Measurements from ENCODE around the gene GPR18. TPM values are rescaled to one million over a fixed set of nuclear protein-coding genes. Genes with fewer than 3 reads are reported as not detected.
A peak's percentile ranks its signal among the peaks of the same experiment; 100 is the strongest.
"Not testable (repeated sequence)": the region's sequence is repeated elsewhere in the genome, so short reads cannot be mapped to it uniquely, and the experiment has no call there.

GPR18 gene
- total RNA-seq, 1 donor = 0.54 TPM

DNA sequence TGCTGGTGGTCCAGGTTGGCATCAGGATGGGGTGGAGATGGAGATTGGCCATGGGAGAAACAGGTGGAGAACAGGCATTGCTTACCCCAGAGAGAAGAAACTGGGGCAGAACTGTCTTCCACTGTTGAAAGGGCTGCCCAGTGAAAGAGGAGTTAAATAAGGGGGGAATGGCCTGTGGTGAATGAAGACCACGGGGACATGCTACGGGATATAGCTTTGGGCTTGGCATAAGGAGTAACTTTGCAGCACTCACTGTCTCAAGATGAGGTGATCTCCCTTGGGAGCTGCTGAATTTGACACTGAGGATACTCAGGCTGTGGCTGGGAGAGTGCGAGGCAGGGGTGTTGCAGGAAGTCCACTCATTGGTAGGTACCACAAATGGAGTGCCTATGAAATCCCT is 10.6 kb upstream of the GPR18 start:
- DNase-seq (ENCODE audit: low read depth in 2 of 3, low spot score in 2 of 3) = no peak

DNA sequence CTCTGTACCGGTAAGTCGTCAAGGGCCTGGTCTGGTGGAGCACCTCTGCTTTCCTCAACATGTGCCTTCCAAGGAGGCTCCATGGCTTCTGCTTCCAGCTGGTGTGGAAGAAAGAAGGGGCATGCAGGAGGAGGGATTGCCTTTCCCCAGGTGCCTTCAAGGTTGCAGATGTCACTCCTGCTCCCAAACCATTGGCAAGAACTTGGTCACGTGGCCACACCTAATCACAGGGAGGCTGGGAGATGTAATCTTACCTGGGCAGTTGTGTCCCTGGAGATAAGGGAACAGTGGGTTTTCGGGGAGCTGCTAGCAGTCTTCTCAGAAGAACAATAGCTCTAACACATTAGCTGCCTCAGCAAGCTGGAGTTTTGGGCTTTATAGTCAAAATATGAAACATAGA is 9.7 kb upstream of the GPR18 start:
- no peak for DNase-seq (ENCODE audit: low read depth in 2 of 3, low spot score in 2 of 3)

DNA sequence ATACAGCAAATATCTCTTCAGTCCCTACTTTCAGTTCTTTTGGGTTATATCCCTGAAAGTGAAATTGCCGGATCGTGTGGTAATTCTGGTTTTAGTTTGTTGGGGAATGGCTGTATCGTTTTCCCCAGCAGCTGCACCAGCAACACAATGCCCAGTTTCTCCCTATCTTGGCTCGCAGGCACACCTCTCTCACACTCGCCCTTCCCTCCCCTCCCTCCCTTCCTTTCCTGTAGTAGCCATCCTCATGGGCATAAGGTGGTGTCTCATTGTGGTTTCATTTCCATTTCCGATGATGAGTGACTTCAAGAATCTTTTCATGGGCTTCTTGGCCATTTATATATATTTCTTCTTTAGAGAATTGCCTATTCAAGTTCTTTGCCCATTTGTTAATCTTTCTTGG is 8.6 kb upstream of the GPR18 start:
- DNase-seq (ENCODE audit: low read depth in 2 of 3, low spot score in 2 of 3) = no peak

DNA sequence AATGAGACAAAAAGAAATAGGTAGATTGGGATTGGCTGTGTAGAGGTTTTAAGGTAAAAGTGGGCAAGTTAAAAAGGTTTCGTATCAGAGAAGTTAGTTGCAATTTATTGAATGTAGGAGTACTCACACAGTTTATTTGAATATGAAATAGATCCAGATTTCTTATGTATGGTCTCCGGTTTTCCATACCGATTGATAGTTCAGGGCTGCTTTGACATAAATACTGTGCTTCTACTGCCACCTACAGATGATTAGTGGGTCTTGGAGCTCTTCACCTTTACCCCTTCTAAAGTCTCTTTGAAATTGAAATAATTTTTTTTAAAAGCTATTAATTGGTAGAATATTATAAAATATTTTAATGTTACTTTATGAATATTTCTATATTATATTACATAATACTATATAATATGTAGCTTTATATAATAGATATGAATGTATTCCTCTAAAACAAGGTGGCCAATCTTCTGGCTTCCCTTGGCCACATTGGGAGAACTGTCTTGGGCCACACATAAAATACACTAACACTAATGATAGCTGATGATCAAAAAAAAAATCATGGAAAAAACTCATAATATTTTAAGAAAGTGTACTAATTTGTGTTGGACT is 7.7 kb upstream of the GPR18 start:
- DNase-seq (ENCODE audit: low read depth in 2 of 3, low spot score in 2 of 3) = peak in 1 of 3 donors; percentile 76

GRCh38 chr13:99265162-99265800 is 7.1 kb upstream of the GPR18 start:
- DNase-seq (ENCODE audit: low read depth in 2 of 3, low spot score in 2 of 3) = no peak

DNA sequence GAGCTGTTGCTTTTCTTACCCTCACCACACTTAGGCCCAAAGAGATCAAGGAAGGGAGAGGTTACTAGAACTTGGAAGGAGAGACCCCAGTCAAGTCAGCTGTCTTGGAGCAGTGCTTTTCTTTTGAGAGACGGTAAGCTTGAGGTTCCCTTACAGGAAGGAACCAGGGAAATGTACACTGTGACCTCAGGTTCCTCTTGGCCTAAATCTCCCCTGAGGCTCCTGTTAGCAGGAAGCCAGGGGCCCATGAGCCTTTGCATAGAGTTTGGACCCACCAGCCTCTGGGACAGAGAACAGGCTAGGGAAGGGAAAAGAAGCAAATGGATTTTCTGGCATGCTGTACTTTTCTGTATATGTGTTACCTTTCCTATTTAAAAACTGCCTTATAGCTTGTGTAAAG is 5.9 kb upstream of the GPR18 start:
- peak in 1 of 3 donors; percentile 52 for DNase-seq (ENCODE audit: low read depth in 2 of 3, low spot score in 2 of 3)

DNA sequence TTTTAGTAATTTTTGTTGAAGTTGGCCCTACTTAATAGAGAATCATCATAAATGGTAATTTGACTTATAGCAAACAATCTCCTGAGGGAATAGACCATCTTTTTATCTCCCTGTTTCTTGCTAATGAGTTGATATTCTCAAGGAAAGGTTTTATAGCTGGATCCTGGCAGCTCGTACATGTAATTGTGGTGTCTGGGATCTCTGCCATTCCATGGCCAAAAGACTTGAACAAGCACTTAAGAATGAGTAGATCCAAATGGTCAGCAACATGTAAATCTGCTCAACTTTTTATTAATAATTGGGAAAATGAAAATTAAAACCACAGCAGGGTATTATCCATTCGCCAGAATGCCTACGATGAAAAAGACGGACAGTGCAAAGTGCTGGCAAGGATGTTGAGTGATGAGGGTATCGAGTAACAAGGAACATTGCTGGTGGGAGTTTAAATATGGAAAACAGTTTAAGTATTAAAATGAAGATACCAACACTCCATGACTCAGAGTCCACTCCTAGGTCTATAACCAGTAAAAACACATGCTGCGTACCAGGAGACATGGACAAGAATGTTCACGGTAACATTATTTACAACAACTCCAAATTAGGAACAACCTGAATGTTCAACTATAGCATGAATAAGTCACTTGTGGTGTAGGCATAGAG is 5.1 kb upstream of the GPR18 start:
- no peak for DNase-seq (ENCODE audit: low read depth in 2 of 3, low spot score in 2 of 3)

- no peak for DNase-seq (ENCODE audit: low read depth in 2 of 3, low spot score in 2 of 3)
Observed at GRCh38 chr13:99261059-99261458, 2.9 kb upstream of the GPR18 start.

DNA sequence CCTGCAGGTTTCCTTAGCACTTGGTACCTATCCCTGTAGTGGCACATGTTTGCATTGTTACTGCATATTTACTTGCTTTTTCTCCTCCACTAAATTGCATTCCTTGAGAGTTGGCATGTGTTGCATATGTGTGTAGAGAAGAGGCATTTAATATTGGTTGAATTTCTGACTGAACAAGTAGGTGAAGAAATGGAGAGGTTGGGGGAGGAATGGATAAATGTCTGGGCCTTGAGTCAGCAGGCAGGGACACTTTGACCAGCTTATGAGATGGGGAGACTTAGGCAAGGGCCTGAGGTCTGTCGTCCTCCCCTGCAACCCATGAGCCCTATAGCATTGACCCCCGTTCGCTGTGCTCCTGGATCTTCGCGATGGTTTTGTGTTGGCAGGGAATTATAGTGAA is 2.0 kb upstream of the GPR18 start:
- no peak for DNase-seq (ENCODE audit: low read depth in 2 of 3, low spot score in 2 of 3)

DNA sequence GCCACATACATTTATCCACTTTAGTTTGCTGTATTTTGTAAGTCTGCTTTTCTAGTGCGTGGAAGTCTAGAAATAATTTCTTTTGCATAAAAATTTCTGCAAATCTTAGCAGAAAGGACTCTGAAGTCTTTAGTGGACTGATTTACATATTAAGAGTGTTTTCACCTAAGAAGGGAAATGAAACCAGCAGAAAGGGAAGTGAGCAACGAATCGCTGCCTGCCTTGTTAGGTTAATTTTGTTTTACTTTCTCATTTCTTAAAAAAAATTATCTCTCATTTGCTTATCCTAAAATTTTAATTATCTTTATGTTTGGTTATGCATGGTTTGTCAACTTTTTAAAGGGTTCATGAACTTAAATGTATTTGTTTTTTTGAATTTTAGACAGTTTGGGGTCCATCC is 767 bp upstream of the GPR18 start:
- DNase-seq (ENCODE audit: low read depth in 2 of 3, low spot score in 2 of 3) = peak in 2 of 3 donors; percentile 44 to 69

DNA sequence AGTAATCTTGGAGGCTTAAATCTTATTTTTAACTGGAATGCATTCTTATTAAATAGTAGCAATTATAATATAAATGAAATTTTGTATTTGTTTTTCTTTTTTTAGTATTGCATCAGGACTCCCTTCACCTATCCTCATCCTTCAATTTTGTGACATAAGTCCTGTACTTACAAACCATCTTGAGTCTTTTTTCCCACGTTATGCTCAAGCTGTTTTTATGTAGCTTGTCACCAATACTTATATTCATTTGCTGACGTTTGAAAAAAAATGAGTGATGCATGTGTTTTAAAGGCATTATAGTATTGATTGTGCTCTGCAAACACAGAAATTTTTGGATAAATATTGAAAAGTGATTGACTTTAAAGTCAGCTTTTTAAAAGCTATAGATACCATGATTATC is 888 bp downstream of the GPR18 start:
- no peak for DNase-seq (ENCODE audit: low read depth in 2 of 3, low spot score in 2 of 3)

GRCh38 chr13:99256709-99257108 is 1.5 kb downstream of the GPR18 start:
- no peak for DNase-seq (ENCODE audit: low read depth in 2 of 3, low spot score in 2 of 3)

DNA sequence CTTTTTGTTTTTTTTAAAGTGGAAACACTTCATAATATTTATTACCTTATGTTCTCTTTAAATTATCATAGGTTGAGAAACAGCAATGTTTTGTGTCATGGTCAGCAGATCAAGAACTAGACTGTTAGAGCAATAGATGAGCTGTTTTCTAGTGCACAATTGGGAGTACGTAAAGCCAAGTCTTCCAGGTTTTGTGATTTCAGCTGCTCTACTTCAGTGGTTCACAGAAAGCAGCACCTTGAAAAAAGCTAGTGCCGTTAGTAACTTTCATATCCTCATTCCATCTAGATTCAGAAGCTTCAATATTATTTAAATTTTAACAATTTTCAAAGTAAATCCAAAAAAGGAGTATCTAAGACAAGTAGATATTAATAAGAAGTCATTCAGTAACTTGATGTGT is 1.9 kb downstream of the GPR18 start:
- DNase-seq (ENCODE audit: low read depth in 2 of 3, low spot score in 2 of 3) = no peak

DNA sequence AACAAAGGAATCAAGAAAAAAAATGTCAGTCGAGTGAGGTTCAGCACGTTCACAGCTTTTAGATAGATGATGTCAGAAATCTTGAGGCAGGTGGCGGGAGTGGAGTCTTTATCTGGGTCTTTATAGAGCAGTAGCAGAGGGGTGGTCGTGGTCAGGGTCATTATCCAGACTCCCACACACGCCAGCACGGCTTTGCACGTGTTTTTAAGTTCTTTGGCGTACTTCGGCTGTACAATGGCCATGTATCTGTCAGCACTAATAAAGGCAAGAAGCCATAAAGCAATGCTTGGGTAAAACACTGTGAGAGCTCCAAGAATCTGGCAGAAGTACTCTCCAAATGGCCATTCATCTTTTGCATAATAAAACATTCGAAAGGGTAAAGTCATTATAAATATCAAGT is 2.9 kb downstream of the GPR18 start:
- no peak for DNase-seq (ENCODE audit: low read depth in 2 of 3, low spot score in 2 of 3)

- DNase-seq (ENCODE audit: low read depth in 2 of 3, low spot score in 2 of 3) = no peak
Observed at GRCh38 chr13:99254830-99255229, 3.3 kb downstream of the GPR18 start.

GRCh38 chr13:99251921-99252320 is 6.3 kb downstream of the GPR18 start:
- DNase-seq (ENCODE audit: low read depth in 2 of 3, low spot score in 2 of 3) = no peak

DNA sequence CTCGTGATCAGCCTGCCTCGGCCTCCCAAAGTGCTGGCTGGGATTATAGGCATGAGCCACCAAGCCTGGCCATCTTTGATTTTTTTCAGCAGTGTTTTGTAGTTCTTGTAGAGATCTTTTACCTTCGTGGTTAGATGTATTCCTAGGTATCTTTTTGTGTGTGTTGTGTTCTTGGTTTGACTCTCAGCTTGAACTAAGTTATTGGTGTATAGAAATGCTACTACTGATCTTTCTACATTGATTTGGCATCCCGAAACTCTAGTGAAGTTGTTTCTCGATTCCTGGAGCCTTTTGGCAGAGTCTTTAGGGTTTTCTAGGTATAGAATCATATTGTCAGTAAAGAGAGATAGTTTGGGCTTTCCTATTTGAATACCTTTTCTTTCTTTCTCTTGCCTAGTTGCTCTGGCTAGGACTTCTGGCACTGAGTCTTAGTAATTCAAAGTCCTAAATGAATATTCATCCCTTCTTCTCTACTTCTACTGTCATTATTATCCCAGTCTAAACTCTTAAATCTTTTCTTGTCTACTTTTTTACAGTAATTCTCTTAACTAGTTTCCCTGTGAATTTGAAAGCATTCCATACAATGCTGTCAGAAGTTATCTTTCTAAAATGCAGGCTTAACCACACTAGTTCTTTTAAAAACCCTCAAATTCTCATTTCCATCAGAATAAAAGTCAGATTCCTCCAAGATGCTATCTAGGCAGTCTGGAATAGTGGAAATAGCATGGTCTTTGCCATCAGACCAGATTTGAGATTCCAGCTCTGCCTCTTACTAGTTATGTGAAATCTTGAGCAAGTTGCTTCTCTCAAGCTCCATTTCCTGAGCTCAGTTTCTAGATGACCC is 7.0 kb downstream of the GPR18 start:
- no peak for DNase-seq (ENCODE audit: low read depth in 2 of 3, low spot score in 2 of 3)

DNA sequence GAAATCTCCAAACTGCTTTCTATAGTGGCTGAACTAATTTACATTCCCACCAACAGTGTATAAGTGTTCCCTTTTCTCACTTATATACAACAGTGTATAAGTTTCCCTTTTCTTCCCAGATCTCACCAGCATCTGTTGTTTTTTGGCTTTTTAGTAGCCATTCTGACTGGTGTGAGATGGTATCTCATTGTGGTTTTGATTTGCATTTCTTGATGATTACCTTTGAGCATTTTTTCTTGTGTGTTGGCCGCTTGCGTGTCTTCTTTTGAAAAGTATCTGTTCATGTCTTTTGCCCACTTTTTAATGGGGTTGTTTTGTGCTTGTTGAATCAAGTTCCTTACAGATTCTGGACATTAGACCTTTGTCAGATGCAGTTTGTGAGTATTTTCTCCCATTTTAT is 8.6 kb downstream of the GPR18 start:
- not testable (repeated sequence) for DNase-seq (ENCODE audit: low read depth in 2 of 3, low spot score in 2 of 3)

DNA sequence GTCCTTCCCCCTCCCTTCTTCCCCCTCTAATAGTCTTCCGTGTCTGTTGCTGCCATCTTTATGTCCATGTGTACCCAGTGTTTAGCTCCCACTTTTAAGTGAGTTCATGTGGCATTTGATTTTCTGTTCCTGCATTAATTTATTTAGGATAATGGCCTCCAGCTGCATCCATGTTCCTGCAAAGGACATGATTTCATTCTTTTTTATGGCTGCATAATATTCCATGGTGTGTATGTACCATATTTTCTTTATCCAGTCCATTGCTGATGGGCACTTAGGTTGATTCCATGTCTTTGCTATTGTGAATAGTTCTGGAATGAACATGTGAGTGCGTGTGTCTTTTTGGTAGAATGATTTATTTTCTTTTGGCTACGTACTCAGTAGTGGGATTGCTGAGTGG is 9.0 kb downstream of the GPR18 start:
- not testable (repeated sequence) for DNase-seq (ENCODE audit: low read depth in 2 of 3, low spot score in 2 of 3)

- no peak for DNase-seq (ENCODE audit: low read depth in 2 of 3, low spot score in 2 of 3)
Observed at GRCh38 chr13:99246100-99246499, 12.1 kb downstream of the GPR18 start.

GRCh38 chr13:99237981-99238662 is 20.1 kb downstream of the GPR18 start:
- DNase-seq (ENCODE audit: low read depth in 2 of 3, low spot score in 2 of 3) = no peak

All from hematopoietic multipotent progenitor cell (in vitro differentiated cells).